GM12891 (cell line): Measurements from ENCODE around the gene LCK.

ENCODE experiments used
- PAX5 ChIP-seq: IDR thresholded peaks from 2 replicates; pipeline ENCODE4 v1.6.1; 2011; ENCODE audit warnings: low read length, moderate library complexity, mild to moderate bottlenecking; ENCODE audit not compliant: insufficient read depth, severe bottlenecking
- POLR2A ChIP-seq: IDR thresholded peaks from 2 replicates; pipeline ENCODE4 v1.6.1; 2011; ENCODE audit warnings: low read depth, low read length, control low read depth
- POLR2AphosphoS5 ChIP-seq: IDR thresholded peaks from 2 replicates; pipeline ENCODE4 v1.6.1; 2011; ENCODE audit warnings: low read depth, low read length, control low read depth
- TAF1 ChIP-seq: IDR thresholded peaks from 2 replicates; pipeline ENCODE4 v1.6.1; 2011; ENCODE audit warnings: low read depth, low read length, control low read depth

GRCh38 chr1:32305310-32305709 is 54.2 kb downstream of the LCK start:
- TF ChIP-seq POLR2AphosphoS5 (no peak), TAF1 (no peak), POLR2A (no peak), PAX5 (no peak)
